Measurements from ENCODE around the gene RAD50. TPM values are rescaled to one million over a fixed set of nuclear protein-coding genes. Genes with fewer than 3 reads are reported as not detected.

The RAD50 gene
- total and polyA plus RNA-seq, 10 donors: 4.2 to 34.0 (median 25.7) TPM

DNA sequence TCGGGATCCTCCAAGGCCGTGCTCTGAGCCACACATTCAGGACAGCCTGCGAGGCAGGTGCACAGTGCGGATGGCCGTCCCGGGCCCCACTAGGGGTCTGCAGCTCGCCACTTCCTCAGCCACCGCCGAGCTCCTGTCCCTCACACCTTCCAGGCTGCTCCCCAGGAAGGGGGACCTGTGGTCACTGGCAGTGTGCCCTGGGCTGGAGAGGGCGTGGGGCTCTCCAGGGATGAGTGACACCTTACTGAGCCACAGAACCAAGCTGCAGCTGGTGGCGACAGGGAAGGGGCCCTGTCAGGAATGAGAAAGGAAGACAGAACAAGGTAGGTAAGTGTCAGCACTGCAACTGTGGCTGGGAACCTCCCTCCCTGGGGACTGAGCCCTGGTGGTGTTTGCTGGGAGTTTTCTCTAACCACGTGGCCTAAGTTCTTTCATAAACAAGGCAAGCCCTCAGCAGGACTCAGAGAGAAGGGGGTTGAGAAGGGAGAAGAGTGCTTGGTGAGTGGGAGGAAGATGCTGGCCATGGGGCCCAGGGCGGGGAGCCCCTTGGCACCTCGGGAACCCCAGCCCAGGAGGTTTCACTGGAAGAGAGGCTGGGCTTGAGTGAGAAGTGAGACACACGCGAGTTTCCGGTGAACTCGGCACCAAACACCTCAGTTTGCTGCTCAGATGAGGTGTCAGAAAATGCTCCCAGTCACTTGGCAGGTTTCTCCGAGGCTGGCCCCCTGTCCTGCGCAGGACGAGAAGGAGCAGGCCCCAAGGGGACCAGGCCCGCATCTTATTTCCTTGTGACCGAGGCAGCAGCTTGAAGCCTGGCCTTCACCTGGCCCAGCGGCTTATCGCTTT is 106.4 kb downstream of the RAD50 start:
- 57 to 74% (median 62%) methylated on average over 22 to 25 of the region's 25 CpGs for WGBS, 5 donors
- no peak for TF ChIP-seq POLR2A (IDR thresholded peaks at IDR 0.05)
- TF ChIP-seq, protein P1, sequence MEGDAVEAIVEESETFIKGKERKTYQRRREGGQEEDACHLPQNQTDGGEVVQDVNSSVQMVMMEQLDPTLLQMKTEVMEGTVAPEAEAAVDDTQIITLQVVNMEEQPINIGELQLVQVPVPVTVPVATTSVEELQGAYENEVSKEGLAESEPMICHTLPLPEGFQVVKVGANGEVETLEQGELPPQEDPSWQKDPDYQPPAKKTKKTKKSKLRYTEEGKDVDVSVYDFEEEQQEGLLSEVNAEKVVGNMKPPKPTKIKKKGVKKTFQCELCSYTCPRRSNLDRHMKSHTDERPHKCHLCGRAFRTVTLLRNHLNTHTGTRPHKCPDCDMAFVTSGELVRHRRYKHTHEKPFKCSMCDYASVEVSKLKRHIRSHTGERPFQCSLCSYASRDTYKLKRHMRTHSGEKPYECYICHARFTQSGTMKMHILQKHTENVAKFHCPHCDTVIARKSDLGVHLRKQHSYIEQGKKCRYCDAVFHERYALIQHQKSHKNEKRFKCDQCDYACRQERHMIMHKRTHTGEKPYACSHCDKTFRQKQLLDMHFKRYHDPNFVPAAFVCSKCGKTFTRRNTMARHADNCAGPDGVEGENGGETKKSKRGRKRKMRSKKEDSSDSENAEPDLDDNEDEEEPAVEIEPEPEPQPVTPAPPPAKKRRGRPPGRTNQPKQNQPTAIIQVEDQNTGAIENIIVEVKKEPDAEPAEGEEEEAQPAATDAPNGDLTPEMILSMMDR (IDR thresholded peaks at IDR 0.05 in 8 of 11, conservative IDR thresholded peaks at IDR 0.05 in 3 of 11): peak in 1 of 11 experiments; percentile 14
- no peak for TF ChIP-seq POLR2AphosphoS5 (IDR thresholded peaks at IDR 0.05)
- intact Hi-C loops (cut with DNase I; ENCODE audit: low total_unique reads): no loop called here
- no peaks in the 10 kb centered on the region for H3K9me3 ChIP-seq
- peak; percentile 82 for DNase-seq
- H3K4me1 ChIP-seq: peaks cover 0 to 18% (median 6%) of the 10 kb centered on the region in 6 donors
- H3K27ac ChIP-seq: peak overlapping the region in 5 of 8 donors; percentile 29 to 67 (median 44)
- no peak overlapping the region for H3K4me3 ChIP-seq
- no peaks in the 10 kb centered on the region for H3K36me3 ChIP-seq
- H3K27me3 ChIP-seq (replicated peaks in 1 of 7): peaks cover 0 to 5% (median 0%) of the 10 kb centered on the region in 7 donors

DNA sequence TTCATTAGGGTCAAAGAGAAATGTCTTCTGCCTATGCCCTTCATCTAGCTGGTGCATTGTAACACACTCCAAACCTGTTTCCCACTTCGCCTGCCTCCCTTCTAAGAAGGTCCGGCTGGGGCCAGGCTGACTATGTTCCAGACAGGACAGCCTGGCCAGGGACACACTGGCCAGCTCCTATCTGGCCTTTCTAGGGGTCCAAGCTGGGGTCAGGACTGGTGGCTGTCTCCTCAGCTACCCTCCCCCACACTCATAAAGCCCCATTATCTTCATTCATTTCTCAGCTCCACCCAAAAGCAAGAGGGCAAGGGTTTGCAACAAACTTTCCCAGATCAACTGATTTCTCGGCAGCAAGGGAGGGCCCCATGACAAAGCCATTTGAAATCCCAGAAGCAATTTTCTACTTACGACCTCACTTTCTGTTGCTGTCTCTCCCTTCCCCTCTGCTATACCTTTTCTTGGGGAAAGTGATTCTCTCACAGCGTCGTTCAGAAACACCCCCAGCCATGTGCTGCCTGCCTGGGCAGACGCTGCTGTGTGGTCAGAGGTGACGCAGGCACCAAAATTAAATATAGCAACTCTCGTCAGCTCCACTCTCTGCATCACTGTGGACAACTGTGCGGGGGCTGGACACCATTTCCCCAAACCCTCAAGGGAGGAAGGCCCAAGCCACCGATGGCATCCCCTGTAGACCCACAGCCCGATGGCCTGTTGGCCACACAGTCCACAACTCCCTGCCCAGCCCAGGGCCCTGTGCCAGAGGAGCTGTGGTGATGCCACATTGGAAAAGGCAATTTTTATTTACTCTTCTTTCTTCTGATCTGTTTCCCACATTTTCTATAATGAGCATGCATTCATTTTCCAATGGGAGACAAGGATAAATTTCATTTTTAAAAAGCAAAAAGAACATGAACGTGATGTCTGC is 107.3 kb downstream of the RAD50 start:
- Histone ChIP-seq H3K4me3 (no peak overlapping the region), H3K27ac (peak overlapping the region in 5 of 8 donors; percentile 29 to 67 (median 44)), H3K27me3 (replicated peaks in 1 of 7) (no peaks in the 10 kb centered on the region), H3K36me3 (no peaks in the 10 kb centered on the region), H3K4me1 (peaks cover 0 to 18% (median 6%) of the 10 kb centered on the region in 6 donors), H3K9me3 (no peaks in the 10 kb centered on the region)
- TF ChIP-seq, protein P1 (IDR thresholded peaks at IDR 0.05 in 8 of 11, conservative IDR thresholded peaks at IDR 0.05 in 3 of 11): no peak
- TF ChIP-seq POLR2A (IDR thresholded peaks at IDR 0.05) (no peak), POLR2AphosphoS5 (IDR thresholded peaks at IDR 0.05) (no peak)
- WGBS, 5 donors: 79 to 88% (median 80%) methylated on average over 13 of the region's 13 CpGs
- peak; percentile 68 for DNase-seq
- intact Hi-C loops (cut with DNase I; ENCODE audit: low total_unique reads): no loop called here

GRCh38 chr5:132664696-132665209 is 108.0 kb downstream of the RAD50 start:
- peaks cover 0 to 18% (median 6%) of the 10 kb centered on the region in 6 donors for H3K4me1 ChIP-seq
- intact Hi-C loops (cut with DNase I; ENCODE audit: low total_unique reads): no loop called here
- DNase-seq: peak; percentile 73
- H3K27ac ChIP-seq: peak overlapping the region in 1 of 8 donors; percentile 67
- H3K9me3 ChIP-seq: no peaks in the 10 kb centered on the region
- TF ChIP-seq POLR2AphosphoS5 (IDR thresholded peaks at IDR 0.05): no peak
- TF ChIP-seq, protein P1 (IDR thresholded peaks at IDR 0.05 in 8 of 11, conservative IDR thresholded peaks at IDR 0.05 in 3 of 11): no peak
- TF ChIP-seq POLR2A (IDR thresholded peaks at IDR 0.05): no peak
- H3K27me3 ChIP-seq (replicated peaks in 1 of 7): no peaks in the 10 kb centered on the region
- H3K4me3 ChIP-seq: no peak overlapping the region
- WGBS, 5 donors: 93 to 98% (median 96%) methylated on average over 7 to 9 of the region's 9 CpGs
- H3K36me3 ChIP-seq: no peaks in the 10 kb centered on the region

Measured in spleen (tissue), 11 donors.